Hepatocyte (in vitro differentiated cells): ENCODE results near the gene SLU7.

Experiments
- CTCF ChIP-seq: fragments of 200-600 bp; sonication (generic); IDR thresholded peaks from 2 replicates; pipeline ENCODE4 v1.5.1; 2016; ENCODE audit warnings: antibody characterized with exemption, mild to moderate bottlenecking; ENCODE audit not compliant: poor library complexity
- EZH2 ChIP-seq: fragments of 200-600 bp; sonication (generic); IDR thresholded peaks from 2 replicates; pipeline ENCODE4 v1.6.1; 2016; ENCODE audit warnings: antibody characterized with exemption, mild to moderate bottlenecking, borderline replicate concordance
- EZH2phosphoT487 ChIP-seq: fragments of 200-600 bp; sonication (generic); IDR thresholded peaks from one replicate; pipeline ENCODE4 v1.6.1; 2018; ENCODE audit warnings: antibody characterized with exemption, mild to moderate bottlenecking, low read depth, moderate library complexity; ENCODE audit not compliant: unreplicated experiment, severe bottlenecking

DNA sequence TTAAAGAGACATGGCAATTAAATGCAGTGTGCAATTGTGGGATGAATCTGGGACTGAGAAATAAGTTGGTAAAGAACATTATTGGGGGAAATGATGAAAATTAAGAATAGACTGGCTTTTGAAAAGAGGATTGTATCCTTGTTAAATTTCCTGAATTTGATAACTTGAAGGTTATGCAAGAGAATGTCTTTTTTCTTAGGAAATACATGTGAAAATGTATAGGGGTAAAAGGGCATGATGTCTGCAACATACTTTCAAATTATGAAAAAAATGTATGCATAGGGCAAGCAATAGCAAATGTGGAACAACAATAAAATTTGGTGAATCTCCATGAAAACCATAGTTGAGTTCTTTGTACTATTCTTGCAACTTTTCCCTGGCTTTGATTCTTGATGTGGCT, 26.9 kb upstream of the SLU7 start:
- TF ChIP-seq CTCF (no peak), EZH2 (no peak), EZH2phosphoT487 (no peak)
